Caco-2 (cell line): ENCODE results near the gene PEA15. TPM values are rescaled to one million over a fixed set of nuclear protein-coding genes. Genes with fewer than 3 reads are reported as not detected.

Source experiments
- BruUV-seq: library from RNA; stranded (reverse); fragments of 400-500 nt; replicated peaks from 2 replicates; lab custom pipeline; 2021; lab: Mats Ljungman, UMichigan
- CTCF ChIA-PET: fragments of 300-600 bp; sonication (Branson Sonifier 250); formaldehyde crosslinking; loops from one replicate; lab custom pipeline; 2022; ENCODE audit warnings: antibody characterized with exemption; lab: Charles Lee
- POLR2A ChIA-PET: fragments of 300-600 bp; sonication (Branson Sonifier 250); formaldehyde crosslinking; loops from one replicate; lab custom pipeline; 2022; ENCODE audit warnings: antibody characterized with exemption; lab: Charles Lee
- DNase-seq, 2 experiments: peaks; one replicate each; pipeline versions ENCODE4 v3.0.0 to v3.0.0-alpha.2; 2020 to 2022
- H3K27me3 ChIP-seq: replicated peaks from 2 replicates; pipeline ENCODE4 v1.6.0; 2011; ENCODE audit warnings: low read length; ENCODE audit not compliant: control insufficient read depth, insufficient read depth
- H3K36me3 ChIP-seq: 2 replicates; pipeline ENCODE4 v1.5.1; 2011; ENCODE audit warnings: low read length; ENCODE audit not compliant: control insufficient read depth, insufficient read depth
- H3K4me1 ChIP-seq: fragments of 250-450 bp; sonication (Bioruptor Pico); 2 replicates; pipeline ENCODE4 v1.5.1; 2020; ENCODE audit warnings: mild to moderate bottlenecking
- H3K4me3 ChIP-seq: 2 replicates; pipeline ENCODE4 v1.5.1; 2011; ENCODE audit warnings: low read depth, mild to moderate bottlenecking, control low read depth, low read length
- H3K9me3 ChIP-seq: fragments of 250-450 bp; sonication (Bioruptor Pico); 2 replicates; pipeline ENCODE4 v1.5.1; 2020; ENCODE audit warnings: mild to moderate bottlenecking, moderate library complexity
- H3K27ac Mint-ChIP-seq: one replicate; pipeline ENCODE4 v1.8.0; 2022; ENCODE audit warnings: mixed read lengths; ENCODE audit not compliant: unreplicated experiment
- H3K27me3 Mint-ChIP-seq: one replicate; pipeline ENCODE4 v1.8.0; 2022; ENCODE audit warnings: mixed read lengths; ENCODE audit not compliant: insufficient read depth, unreplicated experiment
- H3K36me3 Mint-ChIP-seq: one replicate; pipeline ENCODE4 v1.8.0; 2022; ENCODE audit warnings: mild to moderate bottlenecking, mixed read lengths; ENCODE audit not compliant: insufficient read depth, unreplicated experiment
- H3K4me1 Mint-ChIP-seq: one replicate; pipeline ENCODE4 v1.8.0; 2022; ENCODE audit warnings: low read depth, mixed read lengths; ENCODE audit not compliant: unreplicated experiment
- H3K4me3 Mint-ChIP-seq: one replicate; pipeline ENCODE4 v1.8.0; 2022; ENCODE audit warnings: mild to moderate bottlenecking, moderate library complexity, mixed read lengths; ENCODE audit not compliant: unreplicated experiment
- H3K9me3 Mint-ChIP-seq: one replicate; pipeline ENCODE4 v1.8.0; 2022; ENCODE audit warnings: mixed read lengths; ENCODE audit not compliant: unreplicated experiment
- intact Hi-C: fragments of 100-400 bp; cut with micrococcal nuclease; formaldehyde crosslinking; loops from one replicate; pipeline ENCODE4 v1.10.0; 2022; ENCODE audit not compliant: unreplicated experiment
- total RNA-seq: library from RNA; stranded (reverse); gene quantifications from 2 replicates; pipeline ENCODE4 v1.2.3, GENCODE V29; 2022
- TF ChIP-seq, protein P1 (sequence below), 2 experiments: fragments of 200-600 bp in 1 of 2; IDR thresholded peaks; 1 replicate in 1 of 2; 2 replicates in 1 of 2; pipeline versions ENCODE4 v1.5.1 to v1.8.0; 2011 to 2022; ENCODE audit warnings: antibody characterized with exemption in 1 of 2, control low read depth in 1 of 2, inconsistent platforms in 1 of 2, low read depth in 1 of 2, low read length in 1 of 2, mild to moderate bottlenecking in 1 of 2, moderate library complexity in 1 of 2; ENCODE audit not compliant: insufficient read depth in 1 of 2, severe bottlenecking in 1 of 2, unreplicated experiment in 1 of 2

PEA15 gene
- total RNA-seq, 1 experiment from 2014 or later: 85.1 TPM

DNA sequence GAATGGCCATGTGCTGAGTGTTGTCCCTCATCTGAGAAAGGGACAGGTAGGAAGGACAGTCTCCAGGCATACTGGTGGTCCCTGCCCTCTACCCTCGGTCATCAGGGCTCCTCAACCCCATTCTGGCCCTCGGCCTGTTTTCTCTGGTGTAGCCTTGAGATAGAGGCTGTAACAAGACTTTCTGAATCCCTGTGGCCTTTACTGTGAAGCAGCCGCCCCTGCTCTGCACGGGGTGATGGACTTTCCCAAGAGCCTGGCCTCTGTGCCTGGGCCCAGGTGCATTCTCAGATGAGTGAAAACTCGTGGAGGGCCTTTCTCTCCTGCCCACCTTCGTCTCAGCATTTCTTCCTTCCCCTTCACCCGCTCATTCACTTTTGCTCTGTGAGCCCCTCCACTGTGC lies 17.8 kb upstream of the PEA15 start:
- Mint-ChIP-seq H3K4me3 (no peak overlapping the region), H3K4me1 (no peaks in the 10 kb centered on the region), H3K9me3 (no peaks in the 10 kb centered on the region), H3K27ac (no peak overlapping the region), H3K36me3 (no peaks in the 10 kb centered on the region), H3K27me3 (no peaks in the 10 kb centered on the region)
- no TSS peak for BruUV-seq
- Histone ChIP-seq H3K9me3 (no peaks in the 10 kb centered on the region), H3K4me1 (peaks cover 5% of the 10 kb centered on the region; the same call in 1 of the 2 replicates), H3K4me3 (no peak overlapping the region), H3K36me3 (no peaks in the 10 kb centered on the region), H3K27me3 (no peaks in the 10 kb centered on the region)
- intact Hi-C loops: no loop called here
- TF ChIP-seq, protein P1, sequence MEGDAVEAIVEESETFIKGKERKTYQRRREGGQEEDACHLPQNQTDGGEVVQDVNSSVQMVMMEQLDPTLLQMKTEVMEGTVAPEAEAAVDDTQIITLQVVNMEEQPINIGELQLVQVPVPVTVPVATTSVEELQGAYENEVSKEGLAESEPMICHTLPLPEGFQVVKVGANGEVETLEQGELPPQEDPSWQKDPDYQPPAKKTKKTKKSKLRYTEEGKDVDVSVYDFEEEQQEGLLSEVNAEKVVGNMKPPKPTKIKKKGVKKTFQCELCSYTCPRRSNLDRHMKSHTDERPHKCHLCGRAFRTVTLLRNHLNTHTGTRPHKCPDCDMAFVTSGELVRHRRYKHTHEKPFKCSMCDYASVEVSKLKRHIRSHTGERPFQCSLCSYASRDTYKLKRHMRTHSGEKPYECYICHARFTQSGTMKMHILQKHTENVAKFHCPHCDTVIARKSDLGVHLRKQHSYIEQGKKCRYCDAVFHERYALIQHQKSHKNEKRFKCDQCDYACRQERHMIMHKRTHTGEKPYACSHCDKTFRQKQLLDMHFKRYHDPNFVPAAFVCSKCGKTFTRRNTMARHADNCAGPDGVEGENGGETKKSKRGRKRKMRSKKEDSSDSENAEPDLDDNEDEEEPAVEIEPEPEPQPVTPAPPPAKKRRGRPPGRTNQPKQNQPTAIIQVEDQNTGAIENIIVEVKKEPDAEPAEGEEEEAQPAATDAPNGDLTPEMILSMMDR (IDR thresholded peaks at IDR 0.05; ENCODE audit: insufficient read depth in 1 of 2, low read depth in 1 of 2, low read length in 1 of 2, severe bottlenecking in 1 of 2, unreplicated experiment in 1 of 2): no peak
- DNase-seq: no peak
- CTCF ChIA-PET: no interaction called here
- POLR2A ChIA-PET: no interaction called here

DNA sequence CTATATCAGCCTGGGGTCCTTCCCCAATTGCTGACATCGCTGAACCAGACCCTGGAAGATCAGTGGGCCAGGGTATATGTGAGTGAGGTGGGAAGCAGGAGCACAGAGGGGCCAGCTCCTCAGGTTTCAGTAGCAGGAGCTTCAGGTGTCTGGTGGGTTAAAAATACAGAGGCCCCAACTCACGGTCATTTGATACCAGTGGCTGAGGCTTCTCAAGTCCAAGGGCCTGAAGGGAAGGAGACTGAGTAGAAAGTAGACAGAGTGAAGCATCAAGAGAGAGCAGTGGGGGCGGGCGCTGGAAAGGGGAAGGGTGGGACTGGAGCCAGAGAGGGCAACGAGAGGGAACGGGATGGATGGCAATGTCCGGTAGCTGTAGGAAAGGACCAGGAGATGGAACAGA lies 16.8 kb upstream of the PEA15 start:
- Mint-ChIP-seq H3K4me3 (no peak overlapping the region), H3K4me1 (no peaks in the 10 kb centered on the region), H3K27me3 (no peaks in the 10 kb centered on the region), H3K36me3 (no peaks in the 10 kb centered on the region), H3K9me3 (no peaks in the 10 kb centered on the region), H3K27ac (no peak overlapping the region)
- peaks cover 13% of the 10 kb centered on the region for H3K4me1 ChIP-seq
- no TSS peak for BruUV-seq
- H3K27me3 ChIP-seq: no peaks in the 10 kb centered on the region
- TF ChIP-seq, protein P1 (IDR thresholded peaks at IDR 0.05; ENCODE audit: insufficient read depth in 1 of 2, low read depth in 1 of 2, low read length in 1 of 2, severe bottlenecking in 1 of 2, unreplicated experiment in 1 of 2): no peak
- H3K9me3 ChIP-seq: no peaks in the 10 kb centered on the region
- no peak overlapping the region for H3K4me3 ChIP-seq
- no peaks in the 10 kb centered on the region for H3K36me3 ChIP-seq
- DNase-seq: no peak
- ChIA-PET CTCF (no interaction called here), POLR2A (no interaction called here)
- intact Hi-C loops: no loop called here

DNA sequence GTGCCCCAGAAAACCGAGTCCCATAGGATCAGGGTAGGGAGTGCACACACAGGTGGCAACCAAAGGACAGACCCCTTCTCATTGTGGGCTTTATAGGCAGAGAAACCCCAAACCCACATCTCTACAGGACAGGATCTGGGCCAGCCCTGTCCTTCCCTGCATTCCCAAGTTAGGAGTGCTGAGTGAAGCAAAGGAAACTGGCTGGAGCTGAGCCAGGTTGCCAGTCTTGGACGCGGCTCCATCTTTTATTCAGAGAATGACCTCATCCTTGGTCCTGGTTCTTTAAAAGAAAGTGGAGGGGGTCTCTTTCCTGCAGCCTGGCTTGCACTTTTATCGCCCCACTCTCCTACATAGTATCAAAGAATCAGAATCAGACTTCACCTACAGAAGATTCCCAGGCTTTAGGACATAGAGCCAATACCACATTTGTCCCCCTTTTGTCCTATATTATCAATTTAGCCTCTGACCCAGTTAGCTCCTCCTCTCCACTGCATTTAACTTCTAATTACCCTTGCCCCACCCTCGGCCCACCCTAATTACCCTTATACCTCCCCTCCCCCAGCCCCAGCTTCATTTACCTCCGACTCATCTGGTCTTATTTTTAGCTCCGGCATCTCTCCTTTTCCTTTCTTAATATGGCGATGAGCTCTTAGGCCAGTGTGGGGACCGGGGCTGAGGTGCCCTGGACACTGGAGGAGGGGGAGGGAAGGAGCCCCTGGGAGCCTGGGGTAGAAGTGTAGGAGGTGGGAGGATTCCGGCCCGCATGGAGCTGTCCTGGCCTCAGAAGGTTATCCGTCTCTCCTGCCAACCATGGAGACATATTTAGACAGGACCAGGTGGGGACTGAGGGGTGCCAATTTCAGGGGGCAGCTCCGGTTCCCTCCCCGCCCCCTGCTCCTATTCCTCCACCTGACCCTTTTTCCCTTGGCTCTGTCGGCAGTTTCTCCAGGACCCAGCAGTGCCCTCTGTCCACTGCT lies 15.2 kb upstream of the PEA15 start, which contains the start of gene CASQ1:
Gene CASQ1 (plus strand): TSS at position 927 of the 977 bp plus-strand sequence. CDS start 177 bp downstream, outside the sequence.
- Mint-ChIP-seq H3K27me3 (no peaks in the 10 kb centered on the region), H3K4me1 (no peaks in the 10 kb centered on the region), H3K4me3 (no peak within 1 kb of the TSS), H3K9me3 (no peaks in the 10 kb centered on the region), H3K36me3 (no peaks in the 10 kb centered on the region), H3K27ac (no peak within 1 kb of the TSS)
- ChIA-PET POLR2A (no interaction called here), CTCF (interaction anchor here (0.7 to 3.5 kb wide), 5 partner anchors 30 to 102 kb away, joined by 4 to 106 read pairs (median 6); no protein-coding TSS in a partner anchor)
- DNase-seq: no peak
- intact Hi-C loops: no loop called here
- no TSS peak for BruUV-seq
- no peaks in the 10 kb centered on the region for H3K36me3 ChIP-seq
- H3K9me3 ChIP-seq: no peaks in the 10 kb centered on the region
- H3K4me1 ChIP-seq: peaks cover 17% of the 10 kb centered on the region
- TF ChIP-seq, protein P1 (IDR thresholded peaks at IDR 0.05; ENCODE audit: insufficient read depth in 1 of 2, low read depth in 1 of 2, low read length in 1 of 2, severe bottlenecking in 1 of 2, unreplicated experiment in 1 of 2): no peak
- H3K4me3 ChIP-seq: no peak within 1 kb of the TSS
- H3K27me3 ChIP-seq: no peaks in the 10 kb centered on the region
